Smooth muscle cell (in vitro differentiated cells): Measurements from ENCODE around the gene CACFD1. TPM values are rescaled to one million over a fixed set of nuclear protein-coding genes. Genes with fewer than 3 reads are reported as not detected.

Experiments used
- DNase-seq: peaks from one replicate; lab custom pipeline; 2025; ENCODE audit not compliant: unreplicated experiment; lab: John Stamatoyannopoulos, UW
- H2AFZ ChIP-seq: fragments of 200-600 bp; sonication (generic); 2 replicates; pipeline ENCODE4 v1.6.0; 2016; ENCODE audit warnings: antibody characterized with exemption, low read depth, mild to moderate bottlenecking
- H3F3A ChIP-seq: fragments of 200-600 bp; sonication (generic); 2 replicates; pipeline ENCODE4 v1.6.0; 2017; ENCODE audit warnings: antibody characterized with exemption, low read depth
- H3K27ac ChIP-seq: fragments of 200-600 bp; sonication (generic); 2 replicates; pipeline ENCODE4 v1.5.1; 2016; ENCODE audit warnings: low read depth, mild to moderate bottlenecking
- H3K27me3 ChIP-seq: fragments of 200-600 bp; sonication (generic); 2 replicates; pipeline ENCODE4 v1.6.1; 2016; ENCODE audit warnings: low read depth, mild to moderate bottlenecking
- H3K36me3 ChIP-seq: fragments of 200-600 bp; sonication (generic); 2 replicates; pipeline ENCODE4 v1.5.1; 2016; ENCODE audit warnings: low read depth
- H3K4me1 ChIP-seq: fragments of 200-600 bp; sonication (generic); 2 replicates; pipeline ENCODE4 v1.5.1; 2016; ENCODE audit warnings: low read depth
- H3K4me2 ChIP-seq: fragments of 200-600 bp; sonication (generic); 2 replicates; pipeline ENCODE4 v1.6.0; 2016; ENCODE audit warnings: mild to moderate bottlenecking
- H3K4me3 ChIP-seq: fragments of 200-600 bp; sonication (generic); 2 replicates; pipeline ENCODE4 v1.5.1; 2016; ENCODE audit warnings: mild to moderate bottlenecking
- H3K79me2 ChIP-seq: fragments of 200-600 bp; sonication (generic); 2 replicates; pipeline ENCODE4 v1.6.0; 2016; ENCODE audit warnings: low read depth, mild to moderate bottlenecking
- H3K9ac ChIP-seq: fragments of 200-600 bp; sonication (generic); 2 replicates; pipeline ENCODE4 v1.6.0; 2016; ENCODE audit warnings: low read depth
- H3K9me3 ChIP-seq: fragments of 200-600 bp; sonication (generic); replicated peaks from 2 replicates; pipeline ENCODE4 v1.5.1; 2016; ENCODE audit warnings: low read depth
- H4K20me1 ChIP-seq: fragments of 200-600 bp; sonication (generic); 2 replicates; pipeline ENCODE4 v1.6.0; 2016; ENCODE audit warnings: low read depth
- WGBS: methylation state at CpG from one replicate; pipeline ENCODE4 v1.1.7; 2016; ENCODE audit warnings: low lambda C conversion rate; 5-methylcytosine and 5-hydroxymethylcytosine counted together
- polyA plus RNA-seq: library from polyadenylated mRNA; unstranded; fragments of >200 nt; fragmentation: Nextera tagmentation; extraction: Ambion mirVana; gene quantifications from 2 replicates; pipeline ENCODE4 v1.2.1, GENCODE V29; 2016
- total RNA-seq: library from RNA; depleted of rRNA; stranded (reverse); fragments of >200 nt; gene quantifications from 2 replicates; pipeline ENCODE4 v1.2.3, GENCODE V29; 2014
- TF ChIP-seq, protein P1 (sequence below): fragments of 200-600 bp; sonication (generic); IDR thresholded peaks from 2 replicates; pipeline ENCODE4 v1.5.1; 2017; ENCODE audit warnings: borderline replicate concordance, mild to moderate bottlenecking, antibody characterized with exemption; ENCODE audit not compliant: insufficient read depth, poor library complexity, severe bottlenecking

Gene CACFD1
- total and polyA plus RNA-seq, 2 experiments from 2014 or later: 5.8 to 27.1 TPM

GRCh38 chr9:133495327-133496293 lies 35.8 kb downstream of the CACFD1 start:
- Histone ChIP-seq H3F3A (no peaks in the 10 kb centered on the region), H3K9me3 (no peaks in the 10 kb centered on the region), H4K20me1 (no peaks in the 10 kb centered on the region), H3K27me3 (no peaks in the 10 kb centered on the region), H3K36me3 (no peaks in the 10 kb centered on the region), H3K4me1 (no peaks in the 10 kb centered on the region), H3K79me2 (no peaks in the 10 kb centered on the region), H3K4me2 (no peak overlapping the region), H3K9ac (no peak overlapping the region), H2AFZ (no peak overlapping the region), H3K27ac (no peak overlapping the region), H3K4me3 (no peak overlapping the region)
- DNase-seq: no peak
- TF ChIP-seq, protein P1, sequence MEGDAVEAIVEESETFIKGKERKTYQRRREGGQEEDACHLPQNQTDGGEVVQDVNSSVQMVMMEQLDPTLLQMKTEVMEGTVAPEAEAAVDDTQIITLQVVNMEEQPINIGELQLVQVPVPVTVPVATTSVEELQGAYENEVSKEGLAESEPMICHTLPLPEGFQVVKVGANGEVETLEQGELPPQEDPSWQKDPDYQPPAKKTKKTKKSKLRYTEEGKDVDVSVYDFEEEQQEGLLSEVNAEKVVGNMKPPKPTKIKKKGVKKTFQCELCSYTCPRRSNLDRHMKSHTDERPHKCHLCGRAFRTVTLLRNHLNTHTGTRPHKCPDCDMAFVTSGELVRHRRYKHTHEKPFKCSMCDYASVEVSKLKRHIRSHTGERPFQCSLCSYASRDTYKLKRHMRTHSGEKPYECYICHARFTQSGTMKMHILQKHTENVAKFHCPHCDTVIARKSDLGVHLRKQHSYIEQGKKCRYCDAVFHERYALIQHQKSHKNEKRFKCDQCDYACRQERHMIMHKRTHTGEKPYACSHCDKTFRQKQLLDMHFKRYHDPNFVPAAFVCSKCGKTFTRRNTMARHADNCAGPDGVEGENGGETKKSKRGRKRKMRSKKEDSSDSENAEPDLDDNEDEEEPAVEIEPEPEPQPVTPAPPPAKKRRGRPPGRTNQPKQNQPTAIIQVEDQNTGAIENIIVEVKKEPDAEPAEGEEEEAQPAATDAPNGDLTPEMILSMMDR: no peak
- WGBS: 96% methylated on average over 24 of the region's 24 CpGs

DNA sequence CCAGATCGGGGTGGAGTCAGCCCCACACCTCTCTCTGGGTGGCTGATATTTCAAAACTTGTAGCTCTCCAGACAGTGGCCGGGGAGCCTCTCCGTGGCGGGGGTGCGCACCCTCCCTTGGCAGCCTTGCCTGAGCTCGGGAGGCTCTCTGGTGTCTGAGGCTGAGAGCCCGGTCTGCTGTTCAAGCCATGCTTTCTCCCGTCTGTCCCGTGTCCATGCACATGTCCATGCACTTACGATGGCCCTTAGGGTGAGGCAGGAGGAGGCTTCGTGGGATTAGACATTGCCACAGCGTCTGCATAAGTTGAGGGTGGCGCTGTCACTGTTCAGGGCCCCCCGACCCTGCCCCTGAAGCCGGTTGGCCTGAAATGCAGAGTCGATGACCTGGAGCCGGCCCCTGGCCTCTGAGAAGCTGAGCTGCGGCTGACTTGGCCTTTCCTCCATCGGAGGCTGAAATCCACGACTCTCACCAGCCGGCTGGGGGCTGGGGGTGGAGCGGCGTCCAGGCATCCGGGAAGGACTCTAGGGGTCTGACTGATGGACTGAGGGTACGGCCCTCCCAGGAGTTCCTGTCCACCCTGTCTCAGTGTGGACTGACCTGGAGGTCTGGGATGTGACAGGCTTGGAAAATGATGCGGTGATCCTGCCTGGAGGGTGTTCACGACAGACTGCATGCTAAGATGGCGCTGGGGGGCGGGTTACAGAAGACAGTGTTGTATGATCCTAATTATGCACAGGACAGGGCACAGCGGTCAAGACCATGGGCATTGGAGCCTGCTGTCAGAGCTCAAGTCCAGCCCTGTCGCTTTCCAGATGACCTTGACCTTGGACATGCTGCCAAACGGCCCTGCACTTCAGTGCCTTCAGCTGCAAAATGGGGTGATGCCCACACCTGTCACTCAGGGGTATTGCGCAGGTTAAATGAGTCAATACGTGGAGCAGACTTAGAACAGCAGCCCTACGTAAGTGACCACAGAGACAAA lies 37.4 kb downstream of the CACFD1 start:
- Histone ChIP-seq H3K27ac (no peak overlapping the region), H3K27me3 (no peaks in the 10 kb centered on the region), H3K36me3 (no peaks in the 10 kb centered on the region), H2AFZ (no peak overlapping the region), H3K79me2 (no peaks in the 10 kb centered on the region), H3K9me3 (no peaks in the 10 kb centered on the region), H3K9ac (no peak overlapping the region), H3K4me2 (no peak overlapping the region), H3K4me1 (no peaks in the 10 kb centered on the region), H3F3A (no peaks in the 10 kb centered on the region), H4K20me1 (no peaks in the 10 kb centered on the region), H3K4me3 (no peak overlapping the region)
- 90% methylated on average over 35 of the region's 35 CpGs for WGBS
- TF ChIP-seq, protein P1: no peak
- no peak for DNase-seq

DNA sequence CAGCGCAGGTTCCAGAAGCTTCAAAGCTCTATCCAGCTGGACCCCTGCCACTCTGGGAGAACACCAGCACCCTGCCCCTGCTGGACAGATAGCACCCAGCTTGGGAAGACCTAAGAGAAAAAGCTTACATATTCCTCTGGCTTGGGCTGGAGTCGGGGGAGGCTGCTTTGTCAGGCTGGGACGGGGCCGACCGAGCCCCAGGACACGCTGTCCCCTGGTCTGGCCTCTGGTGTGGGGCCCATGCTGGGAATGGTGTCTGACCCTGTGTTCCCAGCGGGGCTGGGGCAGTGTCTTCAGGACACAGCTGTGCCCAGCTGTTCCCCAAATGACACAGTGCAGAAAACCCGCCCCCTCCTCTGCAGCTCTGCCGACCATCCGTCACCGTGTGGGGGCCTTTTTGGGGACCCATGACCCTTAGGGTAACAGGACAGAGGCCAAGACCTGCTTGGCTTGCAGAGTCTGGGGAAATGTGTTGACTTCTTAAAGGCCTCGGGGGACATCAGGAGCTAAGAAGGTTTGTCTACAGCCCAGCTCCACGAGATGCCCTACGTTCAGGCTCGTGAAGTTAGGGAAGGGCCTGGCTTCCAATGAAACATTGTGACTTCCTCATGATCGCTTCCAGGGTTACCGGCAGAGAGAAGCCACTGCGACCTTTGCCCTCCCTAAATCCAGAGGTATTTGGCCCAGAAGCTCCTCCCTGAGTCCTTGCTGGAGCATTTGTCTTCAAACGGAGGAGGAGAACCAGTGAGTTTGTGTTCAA lies 39.5 kb downstream of the CACFD1 start:
- Histone ChIP-seq H3K9ac (no peak overlapping the region), H4K20me1 (no peaks in the 10 kb centered on the region), H3K9me3 (no peaks in the 10 kb centered on the region), H3K79me2 (no peaks in the 10 kb centered on the region), H3K27ac (no peak overlapping the region), H3K27me3 (no peaks in the 10 kb centered on the region), H3K36me3 (no peaks in the 10 kb centered on the region), H3K4me3 (no peak overlapping the region), H3K4me2 (no peak overlapping the region), H3F3A (no peaks in the 10 kb centered on the region), H3K4me1 (no peaks in the 10 kb centered on the region), H2AFZ (no peak overlapping the region)
- TF ChIP-seq, protein P1: no peak
- no peak for DNase-seq
- WGBS: 81% methylated on average over 19 of the region's 19 CpGs
